Smooth muscle cell (in vitro differentiated cells): ENCODE results near the gene RANGRF. TPM values are rescaled to one million over a fixed set of nuclear protein-coding genes. Genes with fewer than 3 reads are reported as not detected.
"Not testable (repeated sequence)": the region's sequence is repeated elsewhere in the genome, so short reads cannot be mapped to it uniquely, and the experiment has no call there.

ENCODE experiments used
- DNase-seq: peaks from one replicate; lab custom pipeline; 2025; ENCODE audit not compliant: unreplicated experiment; lab: John Stamatoyannopoulos, UW
- H2AFZ ChIP-seq: fragments of 200-600 bp; sonication (generic); 2 replicates; pipeline ENCODE4 v1.6.0; 2016; ENCODE audit warnings: antibody characterized with exemption, low read depth, mild to moderate bottlenecking
- H3F3A ChIP-seq: fragments of 200-600 bp; sonication (generic); 2 replicates; pipeline ENCODE4 v1.6.0; 2017; ENCODE audit warnings: antibody characterized with exemption, low read depth
- H3K27ac ChIP-seq: fragments of 200-600 bp; sonication (generic); 2 replicates; pipeline ENCODE4 v1.5.1; 2016; ENCODE audit warnings: low read depth, mild to moderate bottlenecking
- H3K27me3 ChIP-seq: fragments of 200-600 bp; sonication (generic); 2 replicates; pipeline ENCODE4 v1.6.1; 2016; ENCODE audit warnings: low read depth, mild to moderate bottlenecking
- H3K36me3 ChIP-seq: fragments of 200-600 bp; sonication (generic); 2 replicates; pipeline ENCODE4 v1.5.1; 2016; ENCODE audit warnings: low read depth
- H3K4me1 ChIP-seq: fragments of 200-600 bp; sonication (generic); 2 replicates; pipeline ENCODE4 v1.5.1; 2016; ENCODE audit warnings: low read depth
- H3K4me2 ChIP-seq: fragments of 200-600 bp; sonication (generic); 2 replicates; pipeline ENCODE4 v1.6.0; 2016; ENCODE audit warnings: mild to moderate bottlenecking
- H3K4me3 ChIP-seq: fragments of 200-600 bp; sonication (generic); 2 replicates; pipeline ENCODE4 v1.5.1; 2016; ENCODE audit warnings: mild to moderate bottlenecking
- H3K79me2 ChIP-seq: fragments of 200-600 bp; sonication (generic); 2 replicates; pipeline ENCODE4 v1.6.0; 2016; ENCODE audit warnings: low read depth, mild to moderate bottlenecking
- H3K9ac ChIP-seq: fragments of 200-600 bp; sonication (generic); 2 replicates; pipeline ENCODE4 v1.6.0; 2016; ENCODE audit warnings: low read depth
- H3K9me3 ChIP-seq: fragments of 200-600 bp; sonication (generic); replicated peaks from 2 replicates; pipeline ENCODE4 v1.5.1; 2016; ENCODE audit warnings: low read depth
- H4K20me1 ChIP-seq: fragments of 200-600 bp; sonication (generic); 2 replicates; pipeline ENCODE4 v1.6.0; 2016; ENCODE audit warnings: low read depth
- CTCF ChIP-seq: fragments of 200-600 bp; sonication (generic); IDR thresholded peaks from 2 replicates; pipeline ENCODE4 v1.5.1; 2017; ENCODE audit warnings: borderline replicate concordance, mild to moderate bottlenecking, antibody characterized with exemption; ENCODE audit not compliant: insufficient read depth, poor library complexity, severe bottlenecking
- WGBS: methylation state at CpG from one replicate; pipeline ENCODE4 v1.1.7; 2016; ENCODE audit warnings: low lambda C conversion rate; 5-methylcytosine and 5-hydroxymethylcytosine counted together
- polyA plus RNA-seq: library from polyadenylated mRNA; unstranded; fragments of >200 nt; fragmentation: Nextera tagmentation; extraction: Ambion mirVana; gene quantifications from 2 replicates; pipeline ENCODE4 v1.2.1, GENCODE V29; 2016
- total RNA-seq: library from RNA; depleted of rRNA; stranded (reverse); fragments of >200 nt; gene quantifications from 2 replicates; pipeline ENCODE4 v1.2.3, GENCODE V29; 2014

Gene RANGRF
- total and polyA plus RNA-seq, 2 experiments from 2014 or later = 13.4 to 44.9 TPM

DNA sequence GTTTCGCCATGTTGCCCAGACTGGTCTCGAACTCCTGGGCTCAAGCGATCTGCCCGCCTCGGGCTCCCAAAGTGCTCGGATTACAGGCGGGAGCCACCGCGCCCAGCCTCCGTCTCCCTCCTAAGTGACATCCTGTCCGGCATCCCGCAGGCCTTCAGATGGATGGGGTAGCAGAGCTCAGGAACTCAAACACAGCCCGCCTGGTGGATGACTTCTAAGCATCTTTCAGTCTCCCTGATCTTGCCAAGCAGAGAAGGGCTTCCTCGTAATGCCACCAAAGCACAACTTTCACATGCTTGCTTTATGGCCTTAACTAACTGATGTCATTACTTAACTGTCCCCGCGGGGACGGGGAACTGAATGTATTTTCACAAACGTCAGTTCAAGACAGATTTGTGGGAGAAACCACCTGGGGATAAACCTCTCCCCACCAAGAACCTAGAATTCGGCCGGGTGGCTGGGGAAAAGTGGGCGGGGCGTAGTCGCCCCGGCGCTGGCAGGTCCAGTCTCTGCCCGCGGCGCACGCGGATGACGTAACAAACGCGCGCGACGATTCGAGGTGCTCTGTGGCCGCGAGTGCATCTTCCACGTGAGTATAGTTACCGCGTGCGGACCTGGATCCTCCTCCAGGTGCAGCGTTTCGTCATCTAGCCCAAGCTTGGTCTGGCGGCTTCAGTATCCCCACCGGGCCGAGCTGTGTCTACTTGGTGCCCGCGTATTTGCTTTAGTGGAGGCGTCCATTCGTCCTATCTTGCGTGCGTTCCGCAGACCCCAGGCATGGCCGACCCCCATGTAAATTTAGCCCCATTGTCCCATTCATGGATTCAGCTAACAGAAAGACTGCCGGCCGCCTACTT, 39.5 kb upstream of the RANGRF start, which contains the start of gene PFAS:
Gene PFAS, plus strand, starts transcription at position 539 of the 857 bp plus-strand sequence. CDS start 4,649 bp downstream, outside the sequence.
- Histone ChIP-seq H3K4me3 (peak within 1 kb of the TSS; percentile 64), H3K9me3 (no peaks in the 10 kb centered on the region), H4K20me1 (no peaks in the 10 kb centered on the region), H3K4me2 (peak within 1 kb of the TSS; percentile 98), H3K4me1 (peaks cover 8% of the 10 kb centered on the region), H2AFZ (peak within 1 kb of the TSS; percentile 46), H3K9ac (peak within 1 kb of the TSS; percentile 81), H3K36me3 (no peaks in the 10 kb centered on the region), H3K27ac (peak within 1 kb of the TSS; percentile 91), H3K27me3 (no peaks in the 10 kb centered on the region), H3F3A (peaks cover 3% of the 10 kb centered on the region), H3K79me2 (peaks cover 31% of the 10 kb centered on the region)
- no peak for TF ChIP-seq CTCF
- under 1% methylated on average over 58 of the region's 58 CpGs for WGBS
- peak; percentile 85 for DNase-seq

GRCh38 chr17:8249621-8250500, 38.6 kb upstream of the RANGRF start:
- H3K36me3 ChIP-seq = no peaks in the 10 kb centered on the region
- peak overlapping the region; percentile 64 for H3K4me3 ChIP-seq
- peak overlapping the region; percentile 46 for H2AFZ ChIP-seq
- H4K20me1 ChIP-seq = no peaks in the 10 kb centered on the region
- peaks cover 3% of the 10 kb centered on the region for H3F3A ChIP-seq
- DNase-seq = no peak
- H3K27me3 ChIP-seq = no peaks in the 10 kb centered on the region
- no peak for TF ChIP-seq CTCF
- peak overlapping the region; percentile 81 for H3K9ac ChIP-seq
- 11% methylated on average over 10 of the region's 10 CpGs for WGBS
- H3K9me3 ChIP-seq = no peaks in the 10 kb centered on the region
- H3K4me1 ChIP-seq = peaks cover 8% of the 10 kb centered on the region
- peak overlapping the region; percentile 91 for H3K27ac ChIP-seq
- peak overlapping the region; percentile 98 for H3K4me2 ChIP-seq
- peaks cover 29% of the 10 kb centered on the region for H3K79me2 ChIP-seq

DNA sequence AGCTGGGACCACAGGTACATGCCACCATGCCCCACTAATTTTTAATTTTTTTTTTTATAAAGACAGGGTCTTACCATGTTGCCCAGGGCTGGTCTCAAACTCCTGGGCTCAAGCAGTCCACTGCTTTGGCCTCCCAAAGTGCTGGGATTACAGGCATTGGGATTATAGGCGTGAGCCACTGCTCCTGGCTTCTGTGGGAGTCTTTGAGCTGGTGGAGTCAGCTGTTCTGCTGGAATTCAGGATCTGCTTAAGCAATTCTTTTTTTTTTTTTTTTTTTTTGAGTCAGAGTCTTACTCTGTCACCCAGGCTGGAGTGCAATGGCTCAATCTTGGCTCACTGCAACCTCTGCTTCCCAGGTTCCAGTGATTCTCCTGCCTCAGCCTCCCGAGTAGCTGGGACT, 37.1 kb upstream of the RANGRF start:
- H3K4me3 ChIP-seq, DNase-seq, H3F3A ChIP-seq, H3K4me1 ChIP-seq, H3K4me2 ChIP-seq, H3K9ac ChIP-seq, H3K27me3 ChIP-seq, H3K36me3 ChIP-seq, H2AFZ ChIP-seq, H4K20me1 ChIP-seq, H3K27ac ChIP-seq, H3K9me3 ChIP-seq: not testable (repeated sequence)
- H3K79me2 ChIP-seq = peaks cover 29% of the 10 kb centered on the region
- 83% methylated on average over 2 of the region's 2 CpGs for WGBS

DNA sequence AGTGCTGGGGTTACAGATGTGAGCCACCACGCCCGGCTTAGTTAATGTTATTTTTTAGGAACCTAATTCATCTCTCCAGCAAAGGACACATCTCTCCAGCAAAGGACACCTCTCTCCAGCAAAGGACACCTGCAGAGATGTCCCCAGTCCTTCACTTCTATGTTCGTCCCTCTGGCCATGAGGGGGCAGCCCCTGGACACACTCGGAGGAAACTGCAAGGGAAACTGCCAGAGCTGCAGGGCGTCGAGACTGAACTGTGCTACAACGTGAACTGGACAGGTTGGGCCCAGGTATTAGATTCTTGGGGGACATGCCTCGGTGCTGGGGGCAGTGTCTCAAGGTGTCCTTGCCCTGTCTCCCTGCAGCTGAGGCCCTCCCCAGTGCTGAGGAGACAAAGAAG, 34.7 kb upstream of the RANGRF start:
- Histone ChIP-seq H4K20me1 (no peaks in the 10 kb centered on the region), H3K9me3 (no peaks in the 10 kb centered on the region), H3K27me3 (no peaks in the 10 kb centered on the region), H3K79me2 (peaks cover 29% of the 10 kb centered on the region), H3K27ac (no peak overlapping the region), H3F3A (no peaks in the 10 kb centered on the region), H3K4me3 (no peak overlapping the region), H3K4me1 (peaks cover 8% of the 10 kb centered on the region), H3K36me3 (peaks cover 3% of the 10 kb centered on the region), H2AFZ (no peak overlapping the region), H3K4me2 (no peak overlapping the region), H3K9ac (no peak overlapping the region)
- 93% methylated on average over 8 of the region's 8 CpGs for WGBS
- no peak for TF ChIP-seq CTCF
- no peak for DNase-seq
